Body of pancreas (tissue), 4 donors: Measurements from ENCODE around the gene NGDN. TPM values are rescaled to one million over a fixed set of nuclear protein-coding genes. Genes with fewer than 3 reads are reported as not detected.
"Not testable (repeated sequence)": the region's sequence is repeated elsewhere in the genome, so short reads cannot be mapped to it uniquely, and the experiment has no call there.

Source experiments
- ATAC-seq: fragments of 150-250 bp; one replicate; pipeline ENCODE4 v1.9.1; 2016
- DNase-seq, 4 donors: peaks; one replicate each; pipeline ENCODE4 v3.0.0-alpha.2; 2019
- H3K27ac ChIP-seq, 4 donors: fragments of 200-600 bp; sonication (generic); 1 replicate in 3 of 4; 2 replicates in 1 of 4; pipeline versions ENCODE4 v1.5.1 to v1.6.1; 2016 to 2019; ENCODE audit warnings: mild to moderate bottlenecking in 1 of 4, mixed read lengths in 1 of 4, moderate library complexity in 1 of 4
- H3K27me3 ChIP-seq, 2 donors: fragments of 200-600 bp; sonication (generic); one replicate each; pipeline ENCODE4 v1.6.0; 2016; ENCODE audit warnings: mild to moderate bottlenecking in 1 of 2
- H3K36me3 ChIP-seq, 2 donors: fragments of 200-600 bp; sonication (generic); replicated peaks in 1 of 2; 2 replicates each; pipeline ENCODE4 v1.5.1; 2016; ENCODE audit warnings: low read depth in 2 of 2; ENCODE audit not compliant: insufficient read depth in 1 of 2
- H3K4me1 ChIP-seq: fragments of 200-600 bp; sonication (generic); one replicate; pipeline ENCODE4 v1.6.0; 2016
- H3K4me3 ChIP-seq, 2 donors: fragments of 200-600 bp; sonication (generic); 1 replicate in 1 of 2; 2 replicates in 1 of 2; pipeline ENCODE4 v1.5.1; 2016 to 2019
- H3K9me3 ChIP-seq, 3 donors: fragments of 200-600 bp; sonication (generic); 1 replicate in 2 of 3; 2 replicates in 1 of 3; pipeline ENCODE4 v1.5.1; 2016
- POLR2A ChIP-seq, 3 donors: fragments of 450-650 bp; IDR thresholded peaks; one replicate each; pipeline ENCODE4 v1.6.1; 2016; ENCODE audit warnings: antibody characterized with exemption in 3 of 3, mild to moderate bottlenecking in 2 of 3
- WGBS, 2 donors: methylation state at CpG; one replicate each; pipeline ENCODE4 v1.1.5; 2017; 5-methylcytosine and 5-hydroxymethylcytosine counted together
- intact Hi-C: fragments of 100-400 bp; cut with DNase I; formaldehyde crosslinking; loops from one replicate; pipeline ENCODE4 v1.15.1; 2023
- total RNA-seq, 2 donors: library from RNA; depleted of rRNA; stranded (reverse); fragments of >200 nt; gene quantifications; one replicate each; pipeline ENCODE4 v1.1.0, GENCODE V29; 2016
- TF ChIP-seq, protein P1 (sequence below), 7 experiments: fragments of 450-650 bp in 4 of 7; fragments of 200-600 bp in 3 of 7; sonication (generic) in 3 of 7; IDR thresholded peaks; one replicate each; pipeline ENCODE4 v1.5.1; 2016 to 2019; ENCODE audit warnings: antibody characterized with exemption in 7 of 7

The NGDN gene
- total RNA-seq, 2 donors from 2014 or later, result 29.0 to 31.6 TPM

DNA sequence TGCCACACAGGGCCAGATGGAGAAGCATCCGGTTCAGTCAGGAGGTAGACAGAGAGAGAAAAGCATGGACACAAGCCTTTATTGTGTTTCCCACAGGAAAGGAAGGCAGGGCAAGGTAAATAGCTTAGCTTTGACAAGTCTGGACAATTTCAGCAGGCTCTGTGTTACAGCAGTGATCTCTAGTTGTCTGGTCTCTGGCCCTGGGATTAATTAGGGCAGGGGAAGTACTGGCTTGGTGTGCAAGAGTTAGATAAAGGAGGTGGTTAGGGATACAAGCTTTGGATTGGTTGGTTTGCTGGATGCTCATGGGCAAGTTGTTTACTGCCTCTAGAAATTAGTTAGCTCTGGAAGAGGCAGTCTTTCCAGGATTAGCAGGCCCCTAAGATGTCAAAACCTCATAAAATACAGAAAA, 15.1 kb upstream of the NGDN start:
- Histone ChIP-seq H3K4me1 (no peaks in the 10 kb centered on the region), H3K9me3 (no peaks in the 10 kb centered on the region), H3K36me3 (no peaks in the 10 kb centered on the region), H3K4me3 (no peak overlapping the region), H3K27ac (no peak overlapping the region), H3K27me3 (no peaks in the 10 kb centered on the region)
- 50 to 64% methylated on average over 1 of the region's 1 CpG for WGBS, 2 donors
- no peak for TF ChIP-seq POLR2A (IDR thresholded peaks at IDR 0.05)
- TF ChIP-seq, protein P1, sequence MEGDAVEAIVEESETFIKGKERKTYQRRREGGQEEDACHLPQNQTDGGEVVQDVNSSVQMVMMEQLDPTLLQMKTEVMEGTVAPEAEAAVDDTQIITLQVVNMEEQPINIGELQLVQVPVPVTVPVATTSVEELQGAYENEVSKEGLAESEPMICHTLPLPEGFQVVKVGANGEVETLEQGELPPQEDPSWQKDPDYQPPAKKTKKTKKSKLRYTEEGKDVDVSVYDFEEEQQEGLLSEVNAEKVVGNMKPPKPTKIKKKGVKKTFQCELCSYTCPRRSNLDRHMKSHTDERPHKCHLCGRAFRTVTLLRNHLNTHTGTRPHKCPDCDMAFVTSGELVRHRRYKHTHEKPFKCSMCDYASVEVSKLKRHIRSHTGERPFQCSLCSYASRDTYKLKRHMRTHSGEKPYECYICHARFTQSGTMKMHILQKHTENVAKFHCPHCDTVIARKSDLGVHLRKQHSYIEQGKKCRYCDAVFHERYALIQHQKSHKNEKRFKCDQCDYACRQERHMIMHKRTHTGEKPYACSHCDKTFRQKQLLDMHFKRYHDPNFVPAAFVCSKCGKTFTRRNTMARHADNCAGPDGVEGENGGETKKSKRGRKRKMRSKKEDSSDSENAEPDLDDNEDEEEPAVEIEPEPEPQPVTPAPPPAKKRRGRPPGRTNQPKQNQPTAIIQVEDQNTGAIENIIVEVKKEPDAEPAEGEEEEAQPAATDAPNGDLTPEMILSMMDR (IDR thresholded peaks at IDR 0.05), result no peak
- intact Hi-C loops, result no loop called here
- DNase-seq, result no peak
- ATAC-seq, result no peak

DNA sequence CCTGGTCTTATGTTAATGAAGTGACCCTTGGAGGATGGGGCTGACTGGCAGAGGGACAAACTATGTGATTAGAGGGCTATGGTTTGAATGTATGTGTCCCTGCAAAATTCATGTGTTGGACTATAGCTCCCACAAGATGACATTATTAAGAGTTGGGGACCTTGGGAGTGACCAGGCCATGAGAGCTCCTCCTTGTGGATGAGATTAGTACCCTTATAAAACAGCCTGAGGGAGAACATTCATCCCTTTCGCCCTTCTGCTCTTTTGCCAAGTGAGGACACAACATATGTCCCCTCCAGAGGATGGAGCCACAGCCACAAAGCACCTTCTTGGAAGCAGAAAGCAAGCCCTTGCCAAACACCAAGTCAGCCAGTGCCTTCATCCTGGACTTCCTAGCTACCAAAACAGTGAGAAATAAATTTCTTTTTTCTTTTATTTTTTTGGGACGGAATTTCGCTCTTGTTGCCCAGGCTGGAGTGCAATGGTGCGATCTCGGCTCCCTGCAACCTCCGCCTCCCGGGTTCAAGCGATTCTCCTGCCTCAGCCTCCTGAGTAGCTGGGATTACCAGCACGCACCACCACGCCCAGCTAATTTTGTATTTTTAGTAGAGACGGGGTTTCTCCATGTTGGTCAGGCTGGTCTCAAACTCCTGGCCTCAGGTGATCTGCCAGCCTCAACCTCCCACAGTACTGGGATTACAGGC, 12.5 kb upstream of the NGDN start:
- TF ChIP-seq, protein P1 (IDR thresholded peaks at IDR 0.05), result peak in 3 of 7 experiments; percentile 6 to 36 (median 11)
- H3K4me3 ChIP-seq, H3K27ac ChIP-seq, H3K9me3 ChIP-seq, H3K4me1 ChIP-seq, DNase-seq, intact Hi-C loops, H3K27me3 ChIP-seq, H3K36me3 ChIP-seq: not testable (repeated sequence)
- peak; percentile 15 for ATAC-seq
- WGBS, 2 donors, result 71% methylated on average over 10 to 11 of the region's 11 CpGs

DNA sequence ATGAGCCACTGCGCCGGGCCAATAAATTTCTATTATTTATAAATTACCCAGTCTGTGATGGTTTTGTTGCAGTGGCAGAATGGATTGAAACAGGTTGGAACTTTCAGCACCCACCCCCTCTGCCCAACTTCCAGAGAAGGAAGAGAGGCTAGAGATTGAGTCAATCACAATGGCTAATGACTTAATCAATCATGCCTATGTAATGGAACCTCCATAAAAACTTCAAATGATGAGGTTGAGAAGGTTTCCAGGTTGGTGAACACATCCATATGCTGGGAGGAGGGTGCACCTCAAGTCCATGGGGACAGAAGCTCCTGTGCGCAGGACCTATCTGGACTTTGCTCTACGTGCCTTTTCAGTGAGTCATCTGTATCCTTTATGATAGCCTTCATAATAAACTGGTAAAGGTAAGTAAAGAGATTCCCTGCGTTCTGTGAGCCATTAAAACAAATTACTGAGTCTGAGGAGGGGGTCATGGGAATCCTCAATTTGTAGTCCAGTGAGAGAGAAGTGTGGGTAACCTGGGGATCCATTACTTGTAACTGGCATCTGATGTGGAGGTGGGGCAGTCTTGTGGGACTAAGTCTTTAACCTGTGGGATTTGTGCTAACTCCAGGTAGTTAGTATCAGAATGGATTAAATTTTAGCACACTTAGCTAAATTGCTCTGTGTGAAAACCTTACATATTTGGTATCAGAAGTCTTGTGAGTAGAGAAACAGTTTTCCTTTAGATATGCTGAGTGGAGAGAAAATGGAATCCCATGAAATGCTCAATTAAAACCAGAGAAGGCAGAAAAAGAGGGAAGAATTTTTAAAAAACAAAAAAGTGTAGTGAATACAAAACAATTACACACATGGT, 11.7 kb upstream of the NGDN start:
- H3K27me3 ChIP-seq, result no peaks in the 10 kb centered on the region
- no peak overlapping the region for H3K4me3 ChIP-seq
- H3K36me3 ChIP-seq, result no peaks in the 10 kb centered on the region
- ATAC-seq, result no peak
- no peaks in the 10 kb centered on the region for H3K9me3 ChIP-seq
- H3K27ac ChIP-seq, result no peak overlapping the region
- intact Hi-C loops, result no loop called here
- TF ChIP-seq, protein P1 (IDR thresholded peaks at IDR 0.05), result no peak
- no peak for TF ChIP-seq POLR2A (IDR thresholded peaks at IDR 0.05)
- WGBS, 2 donors, result 38 to 64% methylated on average over 5 of the region's 5 CpGs
- DNase-seq, result no peak
- no peaks in the 10 kb centered on the region for H3K4me1 ChIP-seq

DNA sequence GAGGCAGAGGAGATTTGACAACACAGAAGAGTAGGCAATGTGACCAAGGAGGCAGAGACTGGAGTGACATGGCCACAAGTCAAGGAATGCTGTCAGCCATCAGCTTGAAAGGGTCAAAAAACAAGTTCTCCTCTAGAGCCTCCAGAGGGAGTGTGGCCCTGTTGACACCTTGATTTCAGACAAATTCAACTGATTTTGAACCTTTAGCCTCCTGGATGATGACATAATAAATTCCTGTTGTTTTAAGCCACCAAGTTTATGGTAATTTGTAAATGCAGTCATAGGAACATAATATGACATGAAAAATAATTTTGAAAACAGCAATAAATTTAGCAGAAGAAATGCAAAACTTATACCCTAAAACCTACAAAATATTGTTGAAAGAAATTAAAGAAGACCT, 8.5 kb upstream of the NGDN start:
- intact Hi-C loops, result no loop called here
- H3K4me1 ChIP-seq, result no peaks in the 10 kb centered on the region
- H3K27me3 ChIP-seq, result no peaks in the 10 kb centered on the region
- TF ChIP-seq, protein P1 (IDR thresholded peaks at IDR 0.05), result no peak
- TF ChIP-seq POLR2A (IDR thresholded peaks at IDR 0.05), result no peak
- no peaks in the 10 kb centered on the region for H3K36me3 ChIP-seq
- no peak overlapping the region for H3K27ac ChIP-seq
- DNase-seq, result no peak
- no peaks in the 10 kb centered on the region for H3K9me3 ChIP-seq
- no peak for ATAC-seq
- no peak overlapping the region for H3K4me3 ChIP-seq
